GM21737 (cell line): Measurements from ENCODE around the gene ZC3HAV1.
"Not testable (repeated sequence)": the region's sequence is repeated elsewhere in the genome, so short reads cannot be mapped to it uniquely, and the experiment has no call there.

Experiments used
- ATAC-seq: cut with Tn5 transposase; IDR thresholded peaks from one replicate; pipeline ENCODE4 v1.9.1; 2021; ENCODE audit warnings: mild to moderate bottlenecking, moderate library complexity; ENCODE audit not compliant: unreplicated experiment

ZC3HAV1 gene

GRCh38 chr7:139055674-139056073 lies 53.8 kb downstream of the ZC3HAV1 start:
- ATAC-seq: no peak

GRCh38 chr7:139054656-139055055 lies 54.9 kb downstream of the ZC3HAV1 start:
- not testable (repeated sequence) for ATAC-seq

GRCh38 chr7:139054101-139054500 lies 55.4 kb downstream of the ZC3HAV1 start:
- ATAC-seq: no peak

- no peak for ATAC-seq
Measured at GRCh38 chr7:139051655-139052054, 57.9 kb downstream of the ZC3HAV1 start.

- ATAC-seq: no peak
Measured at GRCh38 chr7:139049936-139050335, 59.6 kb downstream of the ZC3HAV1 start.

GRCh38 chr7:139049111-139049510 lies 60.4 kb downstream of the ZC3HAV1 start:
- ATAC-seq: no peak

- no peak for ATAC-seq
Measured at GRCh38 chr7:139047970-139048369, 61.5 kb downstream of the ZC3HAV1 start.

GRCh38 chr7:139046143-139046542 lies 63.4 kb downstream of the ZC3HAV1 start:
- no peak for ATAC-seq

GRCh38 chr7:139044813-139045794 lies 64.4 kb downstream of the ZC3HAV1 start:
- ATAC-seq: no peak

GRCh38 chr7:139043823-139044812 lies 65.4 kb downstream of the ZC3HAV1 start:
- ATAC-seq: no peak

- ATAC-seq: no peak
Measured at GRCh38 chr7:139041378-139042085, 68.0 kb downstream of the ZC3HAV1 start.

- ATAC-seq: no peak
Measured at GRCh38 chr7:139038691-139039090, 70.8 kb downstream of the ZC3HAV1 start.

- no peak for ATAC-seq
Measured at GRCh38 chr7:139036901-139037300, 72.6 kb downstream of the ZC3HAV1 start.

- peak; percentile 84 for ATAC-seq
Measured at GRCh38 chr7:139035586-139036353, 73.8 kb downstream of the ZC3HAV1 start, which contains the start of gene ZC3HAV1L. Gene ZC3HAV1L, minus strand, starts transcription at chr7:139036042. Its CDS starts 25 bp downstream, at chr7:139036017.

GRCh38 chr7:139034855-139035585 lies 74.5 kb downstream of the ZC3HAV1 start:
- ATAC-seq: peak; percentile 39

GRCh38 chr7:139034336-139034735 lies 75.2 kb downstream of the ZC3HAV1 start:
- ATAC-seq: no peak

- no peak for ATAC-seq
Measured at GRCh38 chr7:139033346-139034114, 76.0 kb downstream of the ZC3HAV1 start.

GRCh38 chr7:139032473-139032872 lies 77.0 kb downstream of the ZC3HAV1 start:
- no peak for ATAC-seq
